NCI-H1436 treated with DMSO at 0.1 percent for 48 hours (cell line): ENCODE results near the gene DPYSL3.

Experiments used
- DNase-seq: peaks from one replicate; lab custom pipeline; 2025; lab: John Stamatoyannopoulos, UW

The DPYSL3 gene

DNA sequence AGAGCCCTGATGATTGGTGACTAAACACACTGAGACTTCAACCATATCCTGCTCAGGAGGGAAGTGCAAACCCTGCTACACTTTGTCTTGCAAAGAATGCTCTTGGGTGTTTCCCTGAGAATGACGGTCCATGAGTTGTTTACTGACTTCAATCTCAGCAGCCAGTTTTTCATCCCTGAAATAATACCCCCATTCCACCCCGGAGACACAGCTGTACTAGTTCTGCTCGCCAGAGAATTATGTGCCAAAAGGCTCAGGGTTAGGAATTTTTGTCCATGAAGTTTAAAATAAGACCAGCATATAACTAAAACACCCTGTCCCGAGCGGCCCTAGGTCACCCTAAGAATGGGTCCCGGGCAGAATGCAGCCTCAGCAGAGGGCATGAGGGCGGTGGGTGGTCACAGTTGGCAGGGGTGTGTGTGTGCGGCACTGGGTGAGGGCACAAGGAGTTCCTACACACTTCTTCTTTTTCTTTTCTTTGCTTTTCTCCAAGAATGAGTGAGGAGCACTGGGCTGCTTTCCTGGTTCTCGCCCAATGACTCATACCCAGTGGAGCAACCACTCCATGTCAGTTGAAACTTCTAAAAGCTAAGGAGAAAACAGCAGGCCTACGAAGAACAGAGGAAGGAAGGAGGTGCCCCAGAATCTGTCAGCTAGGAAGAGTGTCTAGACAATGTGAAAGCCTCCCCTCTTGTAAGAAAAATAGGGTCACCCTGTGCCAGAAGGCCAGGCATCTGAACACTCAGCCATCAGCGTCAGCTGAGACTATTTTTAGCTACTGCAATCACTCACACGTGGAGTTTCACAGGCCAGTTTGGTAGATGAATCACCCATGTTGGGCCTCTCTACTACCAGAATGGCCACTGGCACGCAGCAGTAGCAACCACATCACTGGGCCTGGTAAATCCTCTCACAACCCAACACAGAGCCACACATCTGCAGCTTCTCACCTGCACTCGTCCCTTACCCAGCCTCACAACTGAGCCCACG is 105.9 kb downstream of the DPYSL3 start:
- DNase-seq: no peak

DNA sequence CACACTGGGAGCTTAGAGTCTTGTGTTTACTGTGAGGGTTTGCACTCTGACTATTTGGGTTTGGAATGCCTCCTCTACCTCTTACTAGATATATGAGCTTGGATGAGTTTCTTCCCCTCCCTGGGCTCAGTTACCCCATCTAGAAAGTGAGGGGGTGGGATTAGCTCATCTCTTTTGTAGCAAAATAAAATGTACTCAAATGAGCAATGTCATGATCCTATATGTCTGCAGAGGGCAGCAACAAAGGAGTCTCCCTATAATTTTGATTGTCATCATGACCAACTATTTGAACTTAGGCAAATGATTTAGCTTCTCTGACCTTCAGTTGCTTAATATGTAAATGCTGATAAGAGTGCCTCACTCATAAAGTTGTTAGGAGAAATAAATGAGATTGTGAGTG is 109.0 kb downstream of the DPYSL3 start:
- DNase-seq: no peak

GRCh38 chr5:147400126-147400809 is 109.6 kb downstream of the DPYSL3 start:
- DNase-seq: no peak

DNA sequence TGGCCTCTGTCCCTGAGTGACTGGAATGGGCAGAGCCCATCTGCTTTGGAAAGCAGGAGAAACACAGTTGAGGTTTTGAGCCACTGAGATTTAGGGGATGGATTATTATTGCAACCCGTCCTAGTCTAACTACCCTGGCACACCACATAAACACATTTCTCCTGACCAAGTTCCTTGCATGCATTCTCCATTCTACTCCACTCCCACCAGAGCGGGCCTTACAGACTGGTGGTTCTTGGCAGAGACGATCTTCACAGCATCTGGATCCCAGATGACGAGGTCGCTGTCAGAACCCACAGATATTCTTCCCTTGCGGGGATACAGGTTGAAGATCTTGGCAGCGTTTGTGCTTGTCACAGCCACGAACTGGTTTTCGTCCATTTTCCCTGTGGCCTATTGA is 111.0 kb downstream of the DPYSL3 start:
- no peak for DNase-seq

DNA sequence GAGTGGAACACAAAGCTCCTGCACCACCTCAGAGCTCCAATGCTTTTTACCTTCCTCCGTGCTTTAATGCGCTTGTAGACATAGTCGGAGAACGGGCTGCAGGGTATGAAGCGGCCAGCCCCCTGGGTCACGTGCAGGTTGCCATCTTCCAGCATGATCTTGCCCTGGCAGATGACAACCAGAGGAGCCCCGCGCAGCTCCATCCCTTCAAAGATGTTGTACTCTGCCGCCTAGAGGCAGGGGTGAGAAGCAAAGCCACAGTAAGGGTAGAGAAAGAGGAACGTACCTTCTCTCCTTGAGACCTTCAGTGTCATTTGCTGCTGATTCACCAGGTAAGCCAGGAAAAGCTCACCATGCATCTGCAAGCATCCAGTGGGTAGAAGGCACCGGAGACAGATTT is 112.3 kb downstream of the DPYSL3 start:
- DNase-seq: no peak

GRCh38 chr5:147396070-147396823 is 113.6 kb downstream of the DPYSL3 start:
- DNase-seq: no peak

DNA sequence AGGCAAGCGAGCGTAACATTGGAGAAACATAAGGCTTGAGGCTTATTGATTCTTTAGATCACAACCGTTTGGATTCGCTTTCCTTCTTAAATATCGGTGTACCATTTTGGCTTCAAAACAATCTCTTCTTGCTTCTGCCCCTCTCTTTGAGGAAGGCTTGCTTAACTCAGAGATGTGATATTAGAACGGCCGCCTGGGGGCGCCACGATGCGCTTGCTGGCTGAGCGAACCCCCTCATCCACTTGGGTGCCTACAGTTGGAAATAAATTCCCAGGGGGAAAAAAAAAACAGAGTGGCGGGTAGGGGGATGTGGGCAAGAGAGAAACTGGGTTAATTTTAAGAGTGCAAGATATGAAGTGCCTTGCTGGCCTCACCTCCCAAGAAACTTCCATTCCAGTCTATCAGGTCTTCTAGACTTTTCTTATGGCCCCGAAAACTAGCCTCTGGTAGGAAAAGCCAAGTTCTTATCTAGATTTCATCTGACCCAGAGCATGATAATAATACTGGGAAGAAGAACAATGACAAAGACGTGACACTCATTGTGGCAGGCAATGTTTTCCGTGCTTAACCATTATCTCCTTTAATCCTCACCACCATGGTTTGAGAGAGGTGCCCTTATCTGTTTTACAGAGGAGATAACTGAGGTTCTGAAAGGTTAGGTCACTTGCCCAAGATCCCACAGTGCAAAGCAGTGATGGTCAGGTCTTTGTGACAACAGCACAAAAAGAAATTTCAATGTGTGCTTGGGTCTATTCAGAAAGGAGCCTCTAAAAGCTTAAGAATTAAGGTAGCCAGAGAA is 115.8 kb downstream of the DPYSL3 start:
- no peak for DNase-seq

- no peak for DNase-seq
Observed at GRCh38 chr5:147391781-147392180, 118.1 kb downstream of the DPYSL3 start.

DNA sequence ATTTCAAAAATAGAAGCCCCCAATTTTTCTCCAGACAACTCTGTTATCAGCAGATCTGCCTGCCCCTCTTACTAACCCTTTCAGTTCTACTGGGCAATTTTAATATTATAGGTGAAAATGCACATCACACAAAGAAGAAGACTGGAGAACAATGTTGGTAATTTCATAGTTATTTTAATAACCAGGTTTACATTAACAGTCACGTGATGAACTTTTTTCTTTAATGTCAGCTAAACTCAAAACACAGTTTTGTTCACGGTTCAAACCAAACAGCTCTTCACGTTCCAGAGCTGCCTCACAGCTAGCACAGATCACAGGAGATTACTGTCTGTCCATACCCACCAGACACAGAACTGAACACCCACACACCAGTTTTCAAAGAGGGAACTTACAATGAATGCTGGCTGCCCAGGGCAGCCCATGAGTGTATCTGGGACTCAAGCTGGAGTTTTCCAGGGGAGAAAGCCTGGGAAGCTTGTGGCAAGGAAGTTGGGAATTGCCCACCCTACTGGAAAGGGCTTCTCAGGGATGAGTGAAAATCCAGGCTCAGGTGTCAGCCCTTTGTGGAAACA is 119.1 kb downstream of the DPYSL3 start:
- DNase-seq: no peak

GRCh38 chr5:147388184-147389108 is 121.4 kb downstream of the DPYSL3 start:
- DNase-seq: no peak

GRCh38 chr5:147387109-147387508 is 122.8 kb downstream of the DPYSL3 start:
- DNase-seq: no peak

DNA sequence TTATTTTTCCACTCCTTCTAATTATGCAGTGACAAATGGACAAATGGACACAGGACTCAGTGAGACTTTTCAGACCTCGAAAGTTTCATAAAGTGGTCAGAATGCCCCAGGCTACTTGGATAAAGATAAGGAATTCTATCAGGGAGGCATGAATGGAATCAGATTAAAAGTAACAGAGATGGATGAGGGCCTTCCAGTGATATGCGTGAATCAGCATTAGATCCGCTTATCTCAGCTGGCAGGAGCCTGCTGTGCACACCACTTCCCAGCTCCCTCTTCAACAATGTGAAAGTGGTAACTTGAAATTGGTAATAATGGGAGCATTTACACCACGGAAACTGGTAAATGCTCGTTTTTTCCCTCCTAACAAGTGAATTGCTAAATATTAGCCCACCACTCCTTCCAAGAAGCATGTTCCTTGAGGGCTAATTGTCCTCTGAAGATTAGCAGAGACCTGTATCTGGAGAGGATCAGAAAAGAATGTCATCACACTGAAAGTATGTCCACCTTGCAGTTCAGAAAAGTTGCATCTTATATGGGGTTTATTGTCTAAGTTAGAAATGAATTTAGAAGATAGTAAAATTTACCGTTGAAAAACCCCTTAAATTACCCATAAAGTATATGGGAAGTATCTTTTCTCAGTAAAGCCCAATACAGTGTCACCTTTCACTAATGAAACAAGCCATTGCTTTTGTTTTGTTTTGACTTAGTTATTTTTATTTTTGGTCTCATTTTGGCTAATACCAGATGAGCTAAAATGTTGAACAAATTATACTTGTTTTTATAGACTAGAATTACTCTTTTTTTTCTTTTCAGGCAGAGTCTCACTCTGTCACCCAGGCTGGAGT is 125.3 kb downstream of the DPYSL3 start:
- DNase-seq: no peak

DNA sequence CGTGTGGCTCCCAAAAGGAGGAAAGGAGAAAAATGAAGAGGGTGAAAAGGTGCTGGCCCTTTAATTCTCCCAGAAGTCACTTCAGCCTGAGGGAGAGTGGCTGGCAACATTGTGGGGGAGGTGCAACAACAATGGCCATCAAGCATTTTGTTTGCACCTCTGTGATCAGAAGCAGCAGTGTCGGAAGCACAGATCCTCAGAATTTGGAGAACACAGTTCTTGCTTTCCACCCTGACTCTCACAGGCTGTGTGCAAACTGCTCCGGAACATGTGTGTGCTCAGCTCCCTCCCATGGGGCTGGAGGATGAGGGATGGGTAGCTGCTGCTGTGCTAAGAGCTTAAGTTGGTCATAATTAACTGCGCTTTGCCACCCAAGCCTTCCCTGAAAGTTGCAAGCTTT is 127.1 kb downstream of the DPYSL3 start:
- no peak for DNase-seq

DNA sequence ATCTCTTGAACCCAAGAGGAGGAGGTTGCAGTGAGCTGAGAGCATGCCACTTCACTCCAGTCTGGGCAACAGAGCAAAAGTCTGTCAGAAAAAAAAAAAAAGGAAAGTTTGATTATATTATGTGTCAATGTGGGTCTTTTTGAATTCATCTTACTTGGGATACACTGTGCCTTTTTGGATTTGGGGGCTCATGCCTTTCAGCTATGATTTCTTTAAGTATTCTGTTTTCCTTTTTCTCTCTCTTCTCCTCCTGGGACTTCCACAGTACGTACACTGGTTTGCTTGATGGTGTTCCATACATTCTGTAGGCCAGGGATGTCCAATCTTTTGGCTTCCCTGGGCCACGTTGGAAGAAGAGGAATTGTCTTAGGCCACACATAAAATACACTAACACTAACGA is 128.3 kb downstream of the DPYSL3 start:
- DNase-seq: no peak

DNA sequence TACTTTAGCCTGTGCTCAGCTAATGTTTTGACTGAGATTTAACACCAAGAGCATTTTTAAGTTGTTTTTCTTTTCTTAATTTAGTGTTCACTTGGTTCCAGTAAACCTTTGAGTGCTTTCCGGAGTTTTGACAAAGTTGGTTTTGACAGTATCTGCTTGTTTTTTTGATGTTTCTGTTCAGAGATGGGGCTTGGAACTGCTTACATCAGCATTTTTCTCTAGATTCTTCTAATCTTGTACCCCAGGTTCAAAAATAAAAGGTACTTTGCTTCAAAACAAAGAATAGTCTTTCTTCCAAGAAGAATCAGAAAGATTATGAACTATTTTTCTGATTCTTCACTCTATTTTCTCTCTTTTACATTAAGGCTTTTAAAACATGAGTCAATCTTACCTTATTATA is 132.2 kb downstream of the DPYSL3 start:
- DNase-seq: no peak

GRCh38 chr5:147375151-147375550 is 134.7 kb downstream of the DPYSL3 start:
- no peak for DNase-seq

DNA sequence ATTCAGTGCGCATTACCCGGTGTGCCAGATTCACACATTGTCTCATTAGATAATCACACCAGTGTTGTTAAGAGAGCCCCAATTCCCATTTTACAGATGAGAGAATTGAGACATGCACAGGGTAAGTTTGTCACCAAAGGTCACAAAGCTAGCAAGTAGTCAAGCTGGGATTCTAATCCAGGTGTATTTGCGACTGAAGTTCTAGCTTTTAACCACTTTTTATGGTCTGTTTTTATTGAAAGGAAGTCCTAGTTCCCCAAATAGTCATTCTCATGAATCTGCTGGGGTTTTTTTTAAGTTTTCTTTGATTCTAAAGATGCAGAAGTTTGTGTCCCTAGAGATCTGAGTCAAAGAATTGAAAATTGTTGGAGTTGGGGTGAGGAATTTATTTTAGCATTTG is 136.5 kb downstream of the DPYSL3 start:
- no peak for DNase-seq

DNA sequence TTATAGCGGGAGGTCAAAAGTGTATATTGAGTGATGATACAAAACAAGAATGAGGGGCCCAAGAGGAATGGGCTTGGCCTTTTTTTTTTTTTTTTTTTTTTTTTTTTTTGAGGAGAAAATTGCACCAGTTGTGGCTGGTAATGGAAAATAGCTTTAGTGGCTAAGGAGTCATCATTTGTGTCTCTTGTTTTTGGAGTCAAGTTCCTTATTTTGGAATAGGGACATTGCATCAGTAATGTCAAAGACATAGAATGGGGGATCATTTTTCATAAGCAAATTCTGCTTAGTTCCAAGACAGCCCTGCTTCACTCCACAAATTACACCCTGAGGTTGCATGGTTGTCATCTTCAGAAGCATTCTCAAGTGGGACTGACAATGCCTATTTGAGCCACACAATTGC is 137.7 kb downstream of the DPYSL3 start:
- DNase-seq: no peak

- DNase-seq: no peak
Observed at GRCh38 chr5:147371290-147371689, 138.6 kb downstream of the DPYSL3 start.
